ENCODE measurements around the gene ZNF660.
"Not testable (repeated sequence)": the region's sequence is repeated elsewhere in the genome, so short reads cannot be mapped to it uniquely, and the experiment has no call there.

Gene ZNF660

GRCh38 chr3:44584646-44585501 is at the start of gene ZNF660:
TSS of gene ZNF660 (plus strand) at chr3:44584964. CDS start at chr3:44594194, 9,230 bp downstream.
- DNase-seq, result peak; percentile 79 to 93

GRCh38 chr3:44535364-44535763 is 49.4 kb upstream of the ZNF660 start:
- DNase-seq, result no peak

- DNase-seq, result not testable (repeated sequence)
Observed at GRCh38 chr3:44544811-44545210, 40.0 kb upstream of the ZNF660 start.

GRCh38 chr3:44554626-44555592 is 29.9 kb upstream of the ZNF660 start, which contains the start of gene ZKSCAN7:
TSS of gene ZKSCAN7 (plus strand) at chr3:44555193. CDS start at chr3:44557048, 1,855 bp downstream.
- DNase-seq, result peak; percentile 38 to 72

GRCh38 chr3:44555723-44556122 is 29.0 kb upstream of the ZNF660 start:
- peak in 1 of 2 experiments; percentile 20 for DNase-seq

- DNase-seq, result no peak
Observed at GRCh38 chr3:44557074-44557473, 27.7 kb upstream of the ZNF660 start.

GRCh38 chr3:44561076-44561475 is 23.7 kb upstream of the ZNF660 start:
- DNase-seq, result no peak

- DNase-seq, result no peak
Observed at GRCh38 chr3:44562147-44562546, 22.6 kb upstream of the ZNF660 start.

- no peak for DNase-seq
Observed at GRCh38 chr3:44568561-44568960, 16.2 kb upstream of the ZNF660 start.

- DNase-seq, result no peak
Observed at GRCh38 chr3:44571024-44571423, 13.7 kb upstream of the ZNF660 start.

GRCh38 chr3:44576613-44577012 is 8.2 kb upstream of the ZNF660 start:
- DNase-seq, result no peak

- DNase-seq, result not testable (repeated sequence)
Observed at GRCh38 chr3:44577354-44577952, 7.3 kb upstream of the ZNF660 start.

- not testable (repeated sequence) for DNase-seq
Observed at GRCh38 chr3:44578316-44578715, 6.4 kb upstream of the ZNF660 start.

- DNase-seq, result not testable (repeated sequence)
Observed at GRCh38 chr3:44578924-44579515, 5.7 kb upstream of the ZNF660 start.

GRCh38 chr3:44579749-44580148 is 5.0 kb upstream of the ZNF660 start:
- not testable (repeated sequence) for DNase-seq

GRCh38 chr3:44580971-44581370 is 3.8 kb upstream of the ZNF660 start:
- not testable (repeated sequence) for DNase-seq

GRCh38 chr3:44596621-44597020 is 11.9 kb downstream of the ZNF660 start:
- no peak for DNase-seq

- no peak for DNase-seq
Observed at GRCh38 chr3:44601749-44602148, 17.0 kb downstream of the ZNF660 start.

- no peak for DNase-seq
Observed at GRCh38 chr3:44612678-44613077, 27.9 kb downstream of the ZNF660 start.

GRCh38 chr3:44624749-44625480 is 40.2 kb downstream of the ZNF660 start, which contains the start of gene ZNF197:
TSS of gene ZNF197 (plus strand) at chr3:44625036. CDS start at chr3:44629155, 4,119 bp downstream.
- peak; percentile 91 to 96 for DNase-seq

GRCh38 chr3:44628716-44629115 is 44.0 kb downstream of the ZNF660 start:
- no peak for DNase-seq

GRCh38 chr3:44632193-44632592 is 47.4 kb downstream of the ZNF660 start:
- no peak for DNase-seq

Measured in NCI-H526 (cell line).